Esophagus muscularis mucosa (tissue), 4 donors: ENCODE data around the gene SPON1.

Source experiments
- CTCF ChIP-seq, 3 experiments: fragments of 200-600 bp in 2 of 3; fragments of 450-650 bp in 1 of 3; sonication (generic) in 2 of 3; IDR thresholded peaks; one replicate each; pipeline ENCODE4 v1.5.1; 2017 to 2019; ENCODE audit warnings: antibody characterized with exemption in 3 of 3, mild to moderate bottlenecking in 2 of 3, moderate library complexity in 1 of 3
- EP300 ChIP-seq: sonication (generic); formaldehyde crosslinking; IDR thresholded peaks from one replicate; pipeline ENCODE4 v1.6.1; 2017; ENCODE audit warnings: antibody characterized with exemption
- POLR2A ChIP-seq: fragments of 450-650 bp; IDR thresholded peaks from one replicate; pipeline ENCODE4 v1.6.1; 2017; ENCODE audit warnings: antibody characterized with exemption, moderate library complexity, mild to moderate bottlenecking, low read depth
- POLR2AphosphoS5 ChIP-seq, 2 donors: sonication (generic); formaldehyde crosslinking; IDR thresholded peaks; one replicate each; pipeline ENCODE4 v1.6.1; 2017; ENCODE audit warnings: antibody characterized with exemption in 2 of 2

- TF ChIP-seq CTCF (IDR thresholded peaks at IDR 0.05) (no peak), POLR2AphosphoS5 (IDR thresholded peaks at IDR 0.05) (no peak), EP300 (no peak), POLR2A (no peak)
Observed at GRCh38 chr11:14259878-14260277, 297.4 kb downstream of the SPON1 start.
